Body of pancreas (tissue), 4 donors: Measurements from ENCODE around the gene SLC25A13.

Experiments used
- POLR2A ChIP-seq, 3 donors: fragments of 450-650 bp; IDR thresholded peaks; one replicate each; pipeline ENCODE4 v1.6.1; 2016; ENCODE audit warnings: antibody characterized with exemption in 3 of 3, mild to moderate bottlenecking in 2 of 3
- TF ChIP-seq, protein P1 (sequence below), 7 experiments: fragments of 450-650 bp in 4 of 7; fragments of 200-600 bp in 3 of 7; sonication (generic) in 3 of 7; IDR thresholded peaks; one replicate each; pipeline ENCODE4 v1.5.1; 2016 to 2019; ENCODE audit warnings: antibody characterized with exemption in 7 of 7

DNA sequence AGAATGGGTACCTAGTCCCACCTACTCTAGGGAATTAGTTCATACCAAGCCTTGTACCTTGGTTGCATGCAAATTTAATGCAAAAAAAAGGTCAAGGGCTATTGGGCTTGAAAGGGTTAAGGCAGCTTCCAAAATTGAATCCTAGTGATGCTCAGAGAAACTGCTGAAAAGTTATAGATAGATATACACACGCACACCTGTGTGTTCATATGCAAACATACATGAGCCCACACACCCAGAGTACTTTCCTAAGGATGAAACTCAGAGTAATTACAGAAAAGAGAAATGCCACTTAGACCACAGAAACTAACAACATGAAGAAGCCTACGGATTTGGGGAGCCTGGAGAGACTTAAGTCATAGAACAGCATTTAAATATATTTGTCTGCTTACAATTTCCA lies 1.5 kb downstream of the SLC25A13 start:
- TF ChIP-seq, protein P1, sequence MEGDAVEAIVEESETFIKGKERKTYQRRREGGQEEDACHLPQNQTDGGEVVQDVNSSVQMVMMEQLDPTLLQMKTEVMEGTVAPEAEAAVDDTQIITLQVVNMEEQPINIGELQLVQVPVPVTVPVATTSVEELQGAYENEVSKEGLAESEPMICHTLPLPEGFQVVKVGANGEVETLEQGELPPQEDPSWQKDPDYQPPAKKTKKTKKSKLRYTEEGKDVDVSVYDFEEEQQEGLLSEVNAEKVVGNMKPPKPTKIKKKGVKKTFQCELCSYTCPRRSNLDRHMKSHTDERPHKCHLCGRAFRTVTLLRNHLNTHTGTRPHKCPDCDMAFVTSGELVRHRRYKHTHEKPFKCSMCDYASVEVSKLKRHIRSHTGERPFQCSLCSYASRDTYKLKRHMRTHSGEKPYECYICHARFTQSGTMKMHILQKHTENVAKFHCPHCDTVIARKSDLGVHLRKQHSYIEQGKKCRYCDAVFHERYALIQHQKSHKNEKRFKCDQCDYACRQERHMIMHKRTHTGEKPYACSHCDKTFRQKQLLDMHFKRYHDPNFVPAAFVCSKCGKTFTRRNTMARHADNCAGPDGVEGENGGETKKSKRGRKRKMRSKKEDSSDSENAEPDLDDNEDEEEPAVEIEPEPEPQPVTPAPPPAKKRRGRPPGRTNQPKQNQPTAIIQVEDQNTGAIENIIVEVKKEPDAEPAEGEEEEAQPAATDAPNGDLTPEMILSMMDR (IDR thresholded peaks at IDR 0.05): no peak
- TF ChIP-seq POLR2A (IDR thresholded peaks at IDR 0.05): no peak
